Neuronal stem cell (in vitro differentiated cells): Measurements from ENCODE around the gene WFDC6.

Experiments
- DNase-seq: peaks from one replicate; pipeline ENCODE4 v3.0.0-alpha.2; 2013; ENCODE audit warnings: low spot score
- H2AFZ ChIP-seq: one replicate; pipeline ENCODE4 v1.6.1; 2013; ENCODE audit warnings: mild to moderate bottlenecking, low read length, inconsistent platforms
- H2AK5ac ChIP-seq: 2 replicates; pipeline ENCODE4 v1.6.1; 2013; ENCODE audit warnings: low read depth, mild to moderate bottlenecking, inconsistent platforms, low read length, moderate library complexity, mixed read lengths
- H2BK120ac ChIP-seq: 2 replicates; pipeline ENCODE4 v1.6.1; 2013; ENCODE audit warnings: low read depth, mild to moderate bottlenecking, inconsistent platforms, low read length, moderate library complexity, mixed read lengths
- H2BK12ac ChIP-seq: one replicate; pipeline ENCODE4 v1.6.1; 2013; ENCODE audit warnings: low read length, inconsistent platforms
- H2BK15ac ChIP-seq: 2 replicates; pipeline ENCODE4 v1.6.1; 2013; ENCODE audit warnings: mild to moderate bottlenecking, low read length, inconsistent platforms, mixed read lengths
- H2BK5ac ChIP-seq: one replicate; pipeline ENCODE4 v1.6.1; 2013; ENCODE audit warnings: inconsistent platforms, mild to moderate bottlenecking, low read length, moderate library complexity
- H3K14ac ChIP-seq: one replicate; pipeline ENCODE4 v1.6.1; 2013; ENCODE audit warnings: low read length, inconsistent platforms
- H3K18ac ChIP-seq: 2 replicates; pipeline ENCODE4 v1.6.1; 2013; ENCODE audit warnings: low read length, inconsistent platforms
- H3K23ac ChIP-seq: 2 replicates; pipeline ENCODE4 v1.6.1; 2013; ENCODE audit warnings: low read depth, mild to moderate bottlenecking, mixed read lengths, low read length, inconsistent platforms; ENCODE audit not compliant: poor library complexity
- H3K27ac ChIP-seq: replicated peaks from 3 replicates; pipeline ENCODE4 v1.5.1; 2013; ENCODE audit warnings: low read length, inconsistent platforms
- H3K27me3 ChIP-seq, 3 experiments: 2 replicates each; pipeline ENCODE4 v1.6.1; 2013; ENCODE audit warnings: low read length in 3 of 3, mild to moderate bottlenecking in 2 of 3, inconsistent platforms in 1 of 3, low read depth in 1 of 3, mixed read lengths in 1 of 3, moderate library complexity in 1 of 3; ENCODE audit not compliant: control insufficient read depth in 3 of 3, insufficient read depth in 3 of 3
- H3K36me3 ChIP-seq, 2 donors: replicated peaks in 1 of 2; 2 replicates each; pipeline ENCODE4 v1.6.1; 2013; ENCODE audit warnings: low read length in 2 of 2; ENCODE audit not compliant: control insufficient read depth in 2 of 2, insufficient read depth in 2 of 2
- H3K4ac ChIP-seq: 2 replicates; pipeline ENCODE4 v1.6.1; 2013; ENCODE audit warnings: inconsistent platforms, mild to moderate bottlenecking, low read length, moderate library complexity
- H3K4me1 ChIP-seq, 2 donors: 1 replicate in 1 of 2; 2 replicates in 1 of 2; pipeline ENCODE4 v1.6.1; 2013; ENCODE audit warnings: low read length in 2 of 2, low read depth in 1 of 2; ENCODE audit not compliant: control insufficient read depth in 2 of 2, insufficient read depth in 1 of 2
- H3K4me2 ChIP-seq: one replicate; pipeline ENCODE4 v1.6.1; 2013; ENCODE audit warnings: mild to moderate bottlenecking, low read length, inconsistent platforms; ENCODE audit not compliant: insufficient read depth, poor library complexity, severe bottlenecking
- H3K4me3 ChIP-seq, 2 donors: 2 replicates each; pipeline ENCODE4 v1.5.1; 2013; ENCODE audit warnings: low read length in 2 of 2, mild to moderate bottlenecking in 2 of 2, inconsistent platforms in 1 of 2, moderate library complexity in 1 of 2
- H3K79me1 ChIP-seq: one replicate; pipeline ENCODE4 v1.6.1; 2013; ENCODE audit warnings: low read depth, mild to moderate bottlenecking, inconsistent platforms, low read length, moderate library complexity
- H3K9ac ChIP-seq: one replicate; pipeline ENCODE4 v1.6.1; 2013; ENCODE audit warnings: mild to moderate bottlenecking, low read depth, low read length, inconsistent platforms; ENCODE audit not compliant: poor library complexity
- H3K9me3 ChIP-seq, 2 donors: replicated peaks in 1 of 2; 2 replicates each; pipeline versions ENCODE3 to v1.6.1; 2013; ENCODE audit warnings: low read length in 2 of 2, mild to moderate bottlenecking in 2 of 2, inconsistent platforms in 1 of 2, low read depth in 1 of 2, mixed read lengths in 1 of 2, moderate library complexity in 1 of 2; ENCODE audit not compliant: control insufficient read depth in 2 of 2, insufficient read depth in 1 of 2
- H4K8ac ChIP-seq: one replicate; pipeline ENCODE4 v1.6.1; 2013; ENCODE audit warnings: low read depth, mild to moderate bottlenecking, inconsistent platforms, low read length, moderate library complexity
- H4K91ac ChIP-seq: one replicate; pipeline ENCODE4 v1.6.1; 2013; ENCODE audit warnings: low read length, low read depth, mild to moderate bottlenecking, inconsistent platforms; ENCODE audit not compliant: poor library complexity
- WGBS, 2 donors: extraction: QIAGEN DNeasy Blood & Tissue Kit; methylation state at CpG; one replicate each; pipeline ENCODE4 v1.1.7; 2013; ENCODE audit warnings: missing lambda C conversion rate in 2 of 2, mixed read lengths in 1 of 2; ENCODE audit not compliant: insufficient read length in 2 of 2, insufficient replicate concordance in 1 of 2; ENCODE audit errors: extremely low coverage in 2 of 2; 5-methylcytosine and 5-hydroxymethylcytosine counted together

The WFDC6 gene

DNA sequence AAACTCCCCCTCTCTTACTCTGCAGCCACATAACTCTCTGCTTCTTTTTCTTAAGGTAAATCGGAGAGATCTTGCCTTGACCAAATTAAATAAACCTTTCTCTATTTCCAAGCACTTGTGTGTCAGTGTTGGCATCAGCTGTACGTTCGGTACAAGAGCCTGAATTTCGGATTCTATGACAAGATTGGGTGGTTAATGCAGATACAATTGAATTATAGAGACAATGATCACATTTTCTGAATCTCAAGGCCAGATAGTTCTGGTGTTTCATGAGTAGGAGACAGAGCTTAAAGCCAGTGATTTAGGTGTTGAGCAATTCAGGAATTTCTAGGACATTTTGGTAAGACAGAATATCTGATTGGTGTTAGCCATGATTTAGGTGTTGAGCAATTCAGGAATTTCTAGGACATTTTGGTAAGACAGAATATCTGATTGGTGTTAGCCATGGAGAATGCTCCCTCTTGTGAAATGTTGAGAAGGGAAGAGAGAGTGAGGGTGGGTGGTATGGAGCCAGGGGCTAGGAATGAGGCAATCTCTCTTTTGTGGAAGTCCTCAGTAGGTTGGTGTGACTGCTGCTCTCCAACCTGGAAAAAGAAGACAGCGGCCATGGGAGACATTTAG lies 28.9 kb downstream of the WFDC6 start:
- Histone ChIP-seq H2BK5ac (no peak overlapping the region), H3K23ac (no peak overlapping the region), H3K4me2 (no peak overlapping the region), H3K4me3 (no peak overlapping the region), H3K4ac (no peak overlapping the region), H2AFZ (no peak overlapping the region), H3K9ac (no peak overlapping the region), H4K91ac (no peak overlapping the region), H3K4me1 (no peaks in the 10 kb centered on the region), H3K27ac (no peak overlapping the region), H3K79me1 (no peaks in the 10 kb centered on the region), H2BK12ac (no peak overlapping the region), H2AK5ac (no peak overlapping the region), H3K36me3 (no peaks in the 10 kb centered on the region), H3K18ac (no peak overlapping the region), H3K27me3 (peaks cover 0 to 21% (median 0%) of the 10 kb centered on the region in 3 experiments), H2BK15ac (no peak overlapping the region), H4K8ac (no peak overlapping the region), H2BK120ac (no peak overlapping the region), H3K14ac (no peak overlapping the region), H3K9me3 (no peaks in the 10 kb centered on the region)
- no peak for DNase-seq
- WGBS, 2 donors, result no CpG with 5 or more reads among the region's 5 CpGs

DNA sequence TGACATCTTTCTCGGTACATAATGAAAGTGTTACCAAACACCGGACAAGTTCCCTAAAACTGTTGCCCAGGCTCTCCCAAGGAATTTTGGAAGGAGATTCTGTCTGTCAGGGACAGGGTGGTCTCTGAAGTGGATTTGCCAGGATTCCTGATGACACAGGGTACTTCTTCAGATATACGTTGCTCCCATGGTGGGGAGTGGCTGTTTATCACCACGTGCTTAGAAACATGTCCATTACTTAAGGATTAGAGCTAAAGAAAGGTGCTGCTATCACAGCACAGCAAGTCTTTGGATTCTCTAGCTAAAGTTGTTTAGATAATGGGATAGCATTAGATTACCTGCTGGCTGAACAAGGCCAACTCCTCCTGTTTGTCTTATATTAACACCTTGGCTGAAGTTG lies 30.2 kb downstream of the WFDC6 start:
- no peak overlapping the region for H2BK15ac ChIP-seq
- no peak overlapping the region for H3K9ac ChIP-seq
- H3K23ac ChIP-seq, result no peak overlapping the region
- no peak overlapping the region for H4K91ac ChIP-seq
- no CpG with 5 or more reads among the region's 4 CpGs for WGBS, 2 donors
- H3K4me1 ChIP-seq, result no peaks in the 10 kb centered on the region
- H3K36me3 ChIP-seq, result no peaks in the 10 kb centered on the region
- no peak overlapping the region for H2BK120ac ChIP-seq
- no peak overlapping the region for H2AK5ac ChIP-seq
- no peaks in the 10 kb centered on the region for H3K9me3 ChIP-seq
- no peak overlapping the region for H3K27ac ChIP-seq
- H3K4me2 ChIP-seq, result no peak overlapping the region
- peaks cover 0 to 20% (median 0%) of the 10 kb centered on the region in 3 experiments for H3K27me3 ChIP-seq
- no peak overlapping the region for H2BK5ac ChIP-seq
- no peak overlapping the region for H3K4me3 ChIP-seq
- no peak overlapping the region for H4K8ac ChIP-seq
- no peak overlapping the region for H3K18ac ChIP-seq
- H2AFZ ChIP-seq, result no peak overlapping the region
- DNase-seq, result no peak
- H3K14ac ChIP-seq, result no peak overlapping the region
- H2BK12ac ChIP-seq, result no peak overlapping the region
- no peak overlapping the region for H3K4ac ChIP-seq
- no peaks in the 10 kb centered on the region for H3K79me1 ChIP-seq

- H3K27ac ChIP-seq, result no peak overlapping the region
- no peak overlapping the region for H4K91ac ChIP-seq
- H3K4me3 ChIP-seq, result no peak overlapping the region
- no CpG with 5 or more reads among the region's 7 CpGs for WGBS, 2 donors
- no peak overlapping the region for H3K18ac ChIP-seq
- no peaks in the 10 kb centered on the region for H3K4me1 ChIP-seq
- H2BK12ac ChIP-seq, result no peak overlapping the region
- H3K36me3 ChIP-seq, result no peaks in the 10 kb centered on the region
- H3K4me2 ChIP-seq, result no peak overlapping the region
- H2BK120ac ChIP-seq, result no peak overlapping the region
- no peaks in the 10 kb centered on the region for H3K9me3 ChIP-seq
- H3K23ac ChIP-seq, result no peak overlapping the region
- no peak overlapping the region for H2BK15ac ChIP-seq
- H3K14ac ChIP-seq, result no peak overlapping the region
- no peaks in the 10 kb centered on the region for H3K79me1 ChIP-seq
- peaks cover 0 to 12% (median 0%) of the 10 kb centered on the region in 3 experiments for H3K27me3 ChIP-seq
- no peak overlapping the region for H2AK5ac ChIP-seq
- H2AFZ ChIP-seq, result no peak overlapping the region
- DNase-seq, result no peak
- no peak overlapping the region for H3K4ac ChIP-seq
- H2BK5ac ChIP-seq, result no peak overlapping the region
- H4K8ac ChIP-seq, result no peak overlapping the region
- H3K9ac ChIP-seq, result no peak overlapping the region
Observed at GRCh38 chr20:45508068-45508886, 31.0 kb downstream of the WFDC6 start.

DNA sequence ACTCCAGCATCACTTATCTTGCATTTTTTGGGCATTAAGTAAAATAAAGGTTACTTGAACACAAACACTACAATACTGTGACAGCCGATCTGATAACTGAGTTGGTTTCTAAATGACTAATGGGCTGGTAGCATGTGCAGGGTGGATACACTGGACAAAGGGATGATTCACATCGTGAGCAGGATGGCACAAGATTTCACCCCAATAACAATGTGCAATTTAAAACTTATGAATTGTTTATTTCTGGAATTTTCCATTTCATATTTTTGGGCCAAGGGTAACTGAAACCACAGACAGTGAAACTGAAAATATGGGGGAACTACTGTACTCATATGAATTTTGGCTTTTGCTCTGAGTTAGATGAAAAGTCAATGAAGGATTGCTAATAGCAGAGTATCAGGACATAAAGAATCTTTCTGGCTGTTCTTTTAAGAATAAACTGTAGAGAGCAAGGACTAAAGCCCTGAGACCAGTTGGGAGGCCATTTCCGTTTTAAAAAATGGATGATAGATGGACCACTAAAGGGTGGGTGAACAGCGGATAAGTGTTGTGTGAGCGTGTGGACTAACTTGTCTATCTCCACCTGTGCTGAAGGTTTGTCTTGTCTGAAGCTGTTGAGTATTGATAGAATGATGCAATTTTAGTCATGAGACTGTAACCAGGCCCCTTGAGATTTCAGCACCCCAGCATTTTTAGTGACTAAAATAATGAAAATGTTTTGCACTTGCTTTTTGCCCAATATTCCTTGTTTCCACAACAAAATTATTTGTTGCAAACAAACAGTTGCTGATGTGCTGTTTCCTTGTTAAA lies 32.1 kb downstream of the WFDC6 start:
- no peak overlapping the region for H2BK5ac ChIP-seq
- no peak overlapping the region for H3K14ac ChIP-seq
- H2BK12ac ChIP-seq, result no peak overlapping the region
- no peak overlapping the region for H3K4ac ChIP-seq
- H4K8ac ChIP-seq, result no peak overlapping the region
- peaks cover 0 to 12% (median 0%) of the 10 kb centered on the region in 3 experiments for H3K27me3 ChIP-seq
- no peak for DNase-seq
- H3K9me3 ChIP-seq, result no peaks in the 10 kb centered on the region
- no peak overlapping the region for H4K91ac ChIP-seq
- no peak overlapping the region for H3K27ac ChIP-seq
- no peak overlapping the region for H3K9ac ChIP-seq
- no peak overlapping the region for H2BK120ac ChIP-seq
- no peak overlapping the region for H2AFZ ChIP-seq
- H2AK5ac ChIP-seq, result no peak overlapping the region
- no CpG with 5 or more reads among the region's 5 CpGs for WGBS, 2 donors
- H3K4me3 ChIP-seq, result no peak overlapping the region
- no peak overlapping the region for H3K18ac ChIP-seq
- no peaks in the 10 kb centered on the region for H3K36me3 ChIP-seq
- H3K23ac ChIP-seq, result no peak overlapping the region
- no peaks in the 10 kb centered on the region for H3K4me1 ChIP-seq
- no peaks in the 10 kb centered on the region for H3K79me1 ChIP-seq
- H3K4me2 ChIP-seq, result no peak overlapping the region
- no peak overlapping the region for H2BK15ac ChIP-seq
